NCI-H1092 (cell line): ENCODE data around the gene TMEM150C.
"Not testable (repeated sequence)": the region's sequence is repeated elsewhere in the genome, so short reads cannot be mapped to it uniquely, and the experiment has no call there.

Source experiments
- DNase-seq: peaks from one replicate; lab custom pipeline; 2025; lab: John Stamatoyannopoulos, UW

Gene TMEM150C

GRCh38 chr4:82569076-82569475 lies 7.3 kb upstream of the TMEM150C start:
- DNase-seq: no peak

- DNase-seq: no peak
Observed at GRCh38 chr4:82567444-82567843, 5.7 kb upstream of the TMEM150C start.

GRCh38 chr4:82562564-82562854 lies 721 bp upstream of the TMEM150C start:
- no peak for DNase-seq

- DNase-seq: peak; percentile 31
Observed at GRCh38 chr4:82560853-82561785, 669 bp downstream of the TMEM150C start.

- DNase-seq: no peak
Observed at GRCh38 chr4:82559735-82560120, 2.1 kb downstream of the TMEM150C start.

GRCh38 chr4:82559090-82559734 lies 2.6 kb downstream of the TMEM150C start:
- not testable (repeated sequence) for DNase-seq

- no peak for DNase-seq
Observed at GRCh38 chr4:82555276-82555675, 6.5 kb downstream of the TMEM150C start.

- no peak for DNase-seq
Observed at GRCh38 chr4:82553020-82553419, 8.8 kb downstream of the TMEM150C start.

- DNase-seq: no peak
Observed at GRCh38 chr4:82551734-82552133, 10.1 kb downstream of the TMEM150C start.

- not testable (repeated sequence) for DNase-seq
Observed at GRCh38 chr4:82547850-82548249, 13.9 kb downstream of the TMEM150C start.

- no peak for DNase-seq
Observed at GRCh38 chr4:82543131-82543530, 18.7 kb downstream of the TMEM150C start.

- no peak for DNase-seq
Observed at GRCh38 chr4:82542642-82543041, 19.1 kb downstream of the TMEM150C start.

GRCh38 chr4:82529322-82529721 lies 32.5 kb downstream of the TMEM150C start:
- no peak for DNase-seq

- DNase-seq: no peak
Observed at GRCh38 chr4:82528868-82529267, 32.9 kb downstream of the TMEM150C start.

- no peak for DNase-seq
Observed at GRCh38 chr4:82528074-82528473, 33.7 kb downstream of the TMEM150C start.

GRCh38 chr4:82525307-82525911 lies 36.4 kb downstream of the TMEM150C start:
- no peak for DNase-seq

GRCh38 chr4:82524570-82525152 lies 37.1 kb downstream of the TMEM150C start:
- DNase-seq: no peak

- DNase-seq: no peak
Observed at GRCh38 chr4:82523179-82523578, 38.6 kb downstream of the TMEM150C start.

GRCh38 chr4:82522472-82522871 lies 39.3 kb downstream of the TMEM150C start:
- no peak for DNase-seq

GRCh38 chr4:82521283-82521682 lies 40.5 kb downstream of the TMEM150C start:
- no peak for DNase-seq

GRCh38 chr4:82519776-82520175 lies 42.0 kb downstream of the TMEM150C start:
- no peak for DNase-seq

GRCh38 chr4:82519072-82519471 lies 42.7 kb downstream of the TMEM150C start:
- DNase-seq: no peak

- DNase-seq: no peak
Observed at GRCh38 chr4:82517043-82517442, 44.7 kb downstream of the TMEM150C start.
